Kidney (tissue), 14 donors: ENCODE data around the gene LTC4S. TPM values are rescaled to one million over a fixed set of nuclear protein-coding genes. Genes with fewer than 3 reads are reported as not detected.

Experiments
- DNase-seq, 5 donors: peaks; one replicate each; pipeline ENCODE4 v3.0.0-alpha.2; 2013 to 2020
- FAIRE-seq: peaks from 2 replicates; lab custom pipeline; 2012; peaks lifted over from hg19 to GRCh38; lab: Jason Lieb, UNC
- H3K27ac ChIP-seq, 2 donors: one replicate each; pipeline ENCODE4 v1.7.0; 2013; ENCODE audit warnings: low read depth in 2 of 2, low read length in 2 of 2, inconsistent platforms in 1 of 2
- H3K27me3 ChIP-seq: one replicate; pipeline ENCODE4 v1.7.1; 2013; ENCODE audit warnings: low read length, inconsistent platforms; ENCODE audit not compliant: control insufficient read depth, insufficient read depth
- H3K36me3 ChIP-seq, 3 donors: one replicate each; pipeline versions ENCODE4 v1.7.0 to v1.7.1; 2013; ENCODE audit warnings: low read length in 3 of 3, control low read depth in 1 of 3, inconsistent platforms in 1 of 3; ENCODE audit not compliant: insufficient read depth in 3 of 3, control insufficient read depth in 2 of 3
- H3K4me1 ChIP-seq, 3 donors: one replicate each; pipeline versions ENCODE4 v1.7.0 to v1.7.1; 2013; ENCODE audit warnings: low read length in 3 of 3, inconsistent platforms in 1 of 3, low read depth in 1 of 3; ENCODE audit not compliant: control insufficient read depth in 2 of 3, insufficient read depth in 2 of 3
- H3K4me3 ChIP-seq, 3 donors: one replicate each; pipeline versions ENCODE4 v1.7.0 to v1.8.1; 2013; ENCODE audit warnings: low read length in 3 of 3, control low read depth in 1 of 3, inconsistent platforms in 1 of 3
- H3K9ac ChIP-seq, 3 donors: one replicate each; pipeline versions ENCODE4 v1.7.0 to v1.7.1; 2013; ENCODE audit warnings: low read length in 3 of 3, control low read depth in 1 of 3, inconsistent platforms in 1 of 3
- H3K9me3 ChIP-seq, 3 donors: one replicate each; pipeline versions ENCODE4 v1.7.0 to v1.7.1; 2013; ENCODE audit warnings: low read length in 3 of 3, control low read depth in 1 of 3, inconsistent platforms in 1 of 3; ENCODE audit not compliant: control insufficient read depth in 2 of 3, insufficient read depth in 1 of 3
- CTCF ChIP-seq: IDR thresholded peaks from 3 replicates; pipeline ENCODE4 v1.5.1; 2012; ENCODE audit warnings: mild to moderate bottlenecking, moderate library complexity, borderline replicate concordance; ENCODE audit not compliant: insufficient read depth; ENCODE audit errors: extremely low read depth
- intact Hi-C: fragments of 100-400 bp; cut with DNase I; formaldehyde crosslinking; loops from one replicate; pipeline ENCODE4 v1.11.1; 2022
- polyA plus RNA-seq: library from polyadenylated mRNA; stranded (reverse); fragments of 350-450 nt; fragmentation: Illumina TruSeq; extraction: RNeasy Lipid Tissue Mini Kit (QIAGEN cat#74804); gene quantifications from one replicate; pipeline ENCODE4 v1.2.3, GENCODE V29; 2014; ENCODE audit warnings: low read depth, low replicate concordance; ENCODE audit not compliant: insufficient read depth
- total RNA-seq: library from RNA; stranded (reverse); fragmentation: NEBNext Ultra II Directional; extraction: Animal tissue kit (Norgen Biotek cat#: 25700); gene quantifications from one replicate; pipeline ENCODE4 v1.2.1, GENCODE V29; 2021
- donor health status: control.
- donor health status: control.
- donor health status: control.
- donor health status: control.
- donor health status: control.
- donor health status: DM: yes; HTN: yes; CAD: no.
- donor health status: Normal renal cell carcinoma (clear cell type).

The LTC4S gene
- total and polyA plus RNA-seq, 2 donors from 2014 or later: 20.1 to 30.6 TPM

- intact Hi-C loops: no loop called here
- Histone ChIP-seq H3K36me3 (peaks cover 0 to 18% (median 7%) of the 10 kb centered on the region in 3 donors), H3K9ac (no peak overlapping the region), H3K9me3 (no peaks in the 10 kb centered on the region), H3K27ac (no peak overlapping the region), H3K4me1 (no peaks in the 10 kb centered on the region), H3K4me3 (no peak overlapping the region), H3K27me3 (no peaks in the 10 kb centered on the region)
- DNase-seq (no peak), FAIRE-seq (no peak)
- no peak for TF ChIP-seq CTCF
These were observed 13.4 kb upstream of the LTC4S start for GRCh38 chr5:179780362-179780761.

- Histone ChIP-seq H3K27me3 (no peaks in the 10 kb centered on the region), H3K9ac (no peak overlapping the region), H3K4me3 (no peak overlapping the region), H3K9me3 (no peaks in the 10 kb centered on the region), H3K27ac (no peak overlapping the region), H3K36me3 (peaks cover 0 to 10% (median 7%) of the 10 kb centered on the region in 3 donors), H3K4me1 (no peaks in the 10 kb centered on the region)
- FAIRE-seq (no peak), DNase-seq (no peak)
- intact Hi-C loops: no loop called here
- no peak for TF ChIP-seq CTCF
These were observed 11.9 kb upstream of the LTC4S start for GRCh38 chr5:179781846-179782245.

GRCh38 chr5:179783128-179783527, 10.7 kb upstream of the LTC4S start:
- DNase-seq (no peak), FAIRE-seq (no peak)
- no peaks in the 10 kb centered on the region for H3K9me3 ChIP-seq
- TF ChIP-seq CTCF: no peak
- H3K36me3 ChIP-seq: peaks cover 0 to 7% (median 5%) of the 10 kb centered on the region in 3 donors
- no peak overlapping the region for H3K27ac ChIP-seq
- H3K27me3 ChIP-seq: no peaks in the 10 kb centered on the region
- intact Hi-C loops: no loop called here
- no peaks in the 10 kb centered on the region for H3K4me1 ChIP-seq
- no peak overlapping the region for H3K4me3 ChIP-seq
- H3K9ac ChIP-seq: no peak overlapping the region

GRCh38 chr5:179786861-179787260, 6.9 kb upstream of the LTC4S start:
- Histone ChIP-seq H3K9ac (no peak overlapping the region), H3K36me3 (no peaks in the 10 kb centered on the region), H3K9me3 (no peaks in the 10 kb centered on the region), H3K27me3 (no peaks in the 10 kb centered on the region), H3K4me1 (no peaks in the 10 kb centered on the region), H3K27ac (no peak overlapping the region), H3K4me3 (no peak overlapping the region)
- no peak for TF ChIP-seq CTCF
- intact Hi-C loops: no loop called here
- DNase-seq: no peak
- FAIRE-seq: no peak
